Measurements from ENCODE around the gene KIF26B. TPM values are rescaled to one million over a fixed set of nuclear protein-coding genes. Genes with fewer than 3 reads are reported as not detected.

Gene KIF26B
- total and polyA plus RNA-seq, 8 donors, result 0.15 to 3.2 (median 0.89) TPM; not detected in 1

DNA sequence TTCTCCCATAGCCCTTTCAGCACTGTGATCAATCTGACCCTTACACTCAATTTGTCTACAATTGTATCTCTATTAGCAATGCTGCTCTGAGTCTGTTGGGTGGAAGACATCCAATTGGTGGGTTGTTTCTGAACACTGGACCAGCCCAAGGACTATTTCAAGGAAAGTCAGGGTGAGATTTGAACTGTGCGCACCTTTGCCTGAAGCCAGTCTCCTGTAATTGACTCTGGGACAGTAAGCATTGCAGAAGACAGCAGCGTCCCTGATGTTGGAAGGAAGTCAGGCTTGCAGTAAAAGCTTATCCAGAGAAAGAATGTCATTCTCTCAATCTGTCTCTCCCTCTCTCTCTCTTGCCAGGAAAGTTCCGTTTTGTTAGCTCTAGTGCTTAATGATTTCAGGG, 233.9 kb downstream of the KIF26B start:
- no peaks in the 10 kb centered on the region for H3K9me3 ChIP-seq
- intact Hi-C loops (cut with DNase I; ENCODE audit: low total_unique reads), result no loop called here
- DNase-seq, result no peak
- 64 to 86% (median 83%) methylated on average over 3 of the region's 3 CpGs for WGBS, 5 donors
- peaks cover 0 to 12% (median 0%) of the 10 kb centered on the region in 4 donors for H3K4me1 ChIP-seq
- H3K27me3 ChIP-seq, result no peaks in the 10 kb centered on the region
- H3K4me3 ChIP-seq, result no peak overlapping the region
- TF ChIP-seq, protein P1, sequence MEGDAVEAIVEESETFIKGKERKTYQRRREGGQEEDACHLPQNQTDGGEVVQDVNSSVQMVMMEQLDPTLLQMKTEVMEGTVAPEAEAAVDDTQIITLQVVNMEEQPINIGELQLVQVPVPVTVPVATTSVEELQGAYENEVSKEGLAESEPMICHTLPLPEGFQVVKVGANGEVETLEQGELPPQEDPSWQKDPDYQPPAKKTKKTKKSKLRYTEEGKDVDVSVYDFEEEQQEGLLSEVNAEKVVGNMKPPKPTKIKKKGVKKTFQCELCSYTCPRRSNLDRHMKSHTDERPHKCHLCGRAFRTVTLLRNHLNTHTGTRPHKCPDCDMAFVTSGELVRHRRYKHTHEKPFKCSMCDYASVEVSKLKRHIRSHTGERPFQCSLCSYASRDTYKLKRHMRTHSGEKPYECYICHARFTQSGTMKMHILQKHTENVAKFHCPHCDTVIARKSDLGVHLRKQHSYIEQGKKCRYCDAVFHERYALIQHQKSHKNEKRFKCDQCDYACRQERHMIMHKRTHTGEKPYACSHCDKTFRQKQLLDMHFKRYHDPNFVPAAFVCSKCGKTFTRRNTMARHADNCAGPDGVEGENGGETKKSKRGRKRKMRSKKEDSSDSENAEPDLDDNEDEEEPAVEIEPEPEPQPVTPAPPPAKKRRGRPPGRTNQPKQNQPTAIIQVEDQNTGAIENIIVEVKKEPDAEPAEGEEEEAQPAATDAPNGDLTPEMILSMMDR (IDR thresholded peaks at IDR 0.05), result no peak
- TF ChIP-seq POLR2AphosphoS5 (IDR thresholded peaks at IDR 0.05), result no peak
- TF ChIP-seq EP300 (IDR thresholded peaks at IDR 0.05), result no peak
- no peak for TF ChIP-seq POLR2A (IDR thresholded peaks at IDR 0.05)
- H3K36me3 ChIP-seq, result no peaks in the 10 kb centered on the region
- no peak overlapping the region for H3K27ac ChIP-seq

GRCh38 chr1:245389873-245390272, 235.1 kb downstream of the KIF26B start:
- H3K27ac ChIP-seq, result no peak overlapping the region
- TF ChIP-seq POLR2A (IDR thresholded peaks at IDR 0.05) (no peak), POLR2AphosphoS5 (IDR thresholded peaks at IDR 0.05) (no peak), EP300 (IDR thresholded peaks at IDR 0.05) (no peak)
- TF ChIP-seq, protein P1 (IDR thresholded peaks at IDR 0.05), result no peak
- H3K27me3 ChIP-seq, result no peaks in the 10 kb centered on the region
- intact Hi-C loops (cut with DNase I; ENCODE audit: low total_unique reads), result no loop called here
- WGBS, 5 donors, result 93 to 98% (median 95%) methylated on average over 7 of the region's 7 CpGs
- no peaks in the 10 kb centered on the region for H3K9me3 ChIP-seq
- H3K4me3 ChIP-seq, result no peak overlapping the region
- H3K4me1 ChIP-seq, result peaks cover 0 to 6% (median 0%) of the 10 kb centered on the region in 4 donors
- H3K36me3 ChIP-seq, result no peaks in the 10 kb centered on the region
- no peak for DNase-seq

- 74 to 92% (median 89%) methylated on average over 1 of the region's 1 CpG for WGBS, 5 donors
These were observed 236.2 kb downstream of the KIF26B start for GRCh38 chr1:245390975-245391374.

GRCh38 chr1:245393694-245394093, 238.9 kb downstream of the KIF26B start:
- H3K27me3 ChIP-seq, result no peaks in the 10 kb centered on the region
- intact Hi-C loops (cut with DNase I; ENCODE audit: low total_unique reads), result no loop called here
- TF ChIP-seq EP300 (IDR thresholded peaks at IDR 0.05) (no peak), POLR2A (IDR thresholded peaks at IDR 0.05) (no peak), POLR2AphosphoS5 (IDR thresholded peaks at IDR 0.05) (no peak)
- TF ChIP-seq, protein P1 (IDR thresholded peaks at IDR 0.05), result no peak

More at GRCh38 chr1:245390975-245391374, 236.2 kb downstream of the KIF26B start:
- no peaks in the 10 kb centered on the region for H3K9me3 ChIP-seq
- intact Hi-C loops (cut with DNase I; ENCODE audit: low total_unique reads), result no loop called here
- H3K36me3 ChIP-seq, result no peaks in the 10 kb centered on the region
- H3K4me3 ChIP-seq, result no peak overlapping the region
- H3K4me1 ChIP-seq, result peaks cover 0 to 17% (median 0%) of the 10 kb centered on the region in 4 donors
- TF ChIP-seq POLR2AphosphoS5 (IDR thresholded peaks at IDR 0.05) (no peak), POLR2A (IDR thresholded peaks at IDR 0.05) (no peak), EP300 (IDR thresholded peaks at IDR 0.05) (no peak)
- TF ChIP-seq, protein P1 (IDR thresholded peaks at IDR 0.05), result no peak
- DNase-seq, result no peak
- no peaks in the 10 kb centered on the region for H3K27me3 ChIP-seq
- no peak overlapping the region for H3K27ac ChIP-seq

More at GRCh38 chr1:245393694-245394093, 238.9 kb downstream of the KIF26B start:
- 69 to 87% (median 81%) methylated on average over 3 of the region's 3 CpGs for WGBS, 5 donors
- DNase-seq, result no peak
- Histone ChIP-seq H3K9me3 (no peaks in the 10 kb centered on the region), H3K27ac (no peak overlapping the region), H3K36me3 (no peaks in the 10 kb centered on the region), H3K4me3 (no peak overlapping the region), H3K4me1 (peaks cover 0 to 22% (median 0%) of the 10 kb centered on the region in 4 donors)

All from stomach (tissue), 9 donors.